Kidney epithelial cell (primary cell): Measurements from ENCODE around the gene SUGCT. TPM values are rescaled to one million over a fixed set of nuclear protein-coding genes. Genes with fewer than 3 reads are reported as not detected.

Source experiments
- DNase-seq: peaks from one replicate; pipeline ENCODE4 v3.0.0-alpha.2; 2010; ENCODE audit warnings: low read depth
- H3K27me3 ChIP-seq: 2 replicates; pipeline ENCODE4 v1.6.0; 2011; ENCODE audit warnings: low read length; ENCODE audit not compliant: control insufficient read depth, insufficient read depth
- H3K36me3 ChIP-seq: 2 replicates; pipeline ENCODE4 v1.5.1; 2011; ENCODE audit warnings: low read length; ENCODE audit not compliant: control insufficient read depth, insufficient read depth
- H3K4me3 ChIP-seq: 2 replicates; pipeline ENCODE4 v1.5.1; 2011; ENCODE audit warnings: low read depth, mild to moderate bottlenecking, control low read depth, low read length
- CTCF ChIP-seq: IDR thresholded peaks from 2 replicates; pipeline ENCODE4 v1.5.1; 2011; ENCODE audit warnings: mild to moderate bottlenecking, moderate library complexity, low read length, control low read depth, inconsistent platforms; ENCODE audit not compliant: insufficient read depth, poor library complexity, severe bottlenecking
- total RNA-seq: library from RNA; depleted of rRNA; stranded (reverse); fragments of >200 nt; gene quantifications from 2 replicates; pipeline ENCODE4 v1.2.3, GENCODE V29; 2015

Gene SUGCT
- total RNA-seq, 1 donor from 2014 or later, result 4.0 TPM

GRCh38 chr7:40393660-40394059, 258.9 kb downstream of the SUGCT start:
- Histone ChIP-seq H3K4me3 (no peak overlapping the region), H3K27me3 (no peaks in the 10 kb centered on the region), H3K36me3 (no peaks in the 10 kb centered on the region)
- DNase-seq, result no peak
- TF ChIP-seq CTCF, result no peak

- no peak for TF ChIP-seq CTCF
- H3K27me3 ChIP-seq, result no peaks in the 10 kb centered on the region
- no peak overlapping the region for H3K4me3 ChIP-seq
- no peaks in the 10 kb centered on the region for H3K36me3 ChIP-seq
- DNase-seq, result no peak
Observed at GRCh38 chr7:40394400-40394799, 259.6 kb downstream of the SUGCT start.

- no peak for TF ChIP-seq CTCF
- no peak for DNase-seq
- no peak overlapping the region for H3K4me3 ChIP-seq
- H3K27me3 ChIP-seq, result no peaks in the 10 kb centered on the region
- no peaks in the 10 kb centered on the region for H3K36me3 ChIP-seq
Observed at GRCh38 chr7:40400525-40400924, 265.7 kb downstream of the SUGCT start.

- H3K4me3 ChIP-seq, result no peak overlapping the region
- H3K36me3 ChIP-seq, result no peaks in the 10 kb centered on the region
- DNase-seq, result no peak
- no peak for TF ChIP-seq CTCF
- no peaks in the 10 kb centered on the region for H3K27me3 ChIP-seq
Observed at GRCh38 chr7:40401406-40401805, 266.6 kb downstream of the SUGCT start.

GRCh38 chr7:40402661-40403060, 267.9 kb downstream of the SUGCT start:
- TF ChIP-seq CTCF, result no peak
- Histone ChIP-seq H3K4me3 (no peak overlapping the region), H3K27me3 (no peaks in the 10 kb centered on the region), H3K36me3 (no peaks in the 10 kb centered on the region)
- DNase-seq, result no peak

GRCh38 chr7:40403703-40404476, 269.1 kb downstream of the SUGCT start:
- no peak overlapping the region for H3K4me3 ChIP-seq
- no peak for DNase-seq
- no peak for TF ChIP-seq CTCF

More at GRCh38 chr7:40403703-40404476, 269.1 kb downstream of the SUGCT start:
- Histone ChIP-seq H3K27me3 (no peaks in the 10 kb centered on the region), H3K36me3 (no peaks in the 10 kb centered on the region)
